ENCODE data around the gene BCOR.

Gene BCOR

GRCh38 chrX:40143987-40144386 lies 46.2 kb upstream of the BCOR start:
- Histone ChIP-seq H3K4me1 (ENCODE audit: insufficient read depth, low read length) (peaks cover 35% of the 10 kb centered on the region), H3K4me2 (ENCODE audit: insufficient read depth, low read length) (no peak overlapping the region), H3K79me2 (ENCODE audit: insufficient read depth, low read length) (peaks cover 64% of the 10 kb centered on the region), H3K9ac (ENCODE audit: low read depth, low read length) (no peak overlapping the region), H2AFZ (ENCODE audit: low read depth, low read length) (no peak overlapping the region), H3K9me3 (ENCODE audit: insufficient read depth, low read length, severe bottlenecking) (no peaks in the 10 kb centered on the region), H4K20me1 (ENCODE audit: insufficient read depth, low read length) (no peaks in the 10 kb centered on the region; the same call in 1 of the 2 replicates), H3K36me3 (ENCODE audit: insufficient read depth, low read length) (no peaks in the 10 kb centered on the region), H3K27me3 (ENCODE audit: insufficient read depth, low read length, poor library complexity) (no peaks in the 10 kb centered on the region), H3K4me3 (ENCODE audit: low read depth in 1 of 2, low read length in 2 of 2) (no peak overlapping the region), H3K27ac (ENCODE audit: low read length) (no peak overlapping the region)
- DNase-seq (no peak), ATAC-seq (ENCODE audit: insufficient read depth, low read depth) (no peak)
- TF ChIP-seq CTCF (IDR thresholded peaks at IDR 0.05; ENCODE audit: borderline replicate concordance, extremely low read depth, low read length, poor library complexity, severe bottlenecking) (no peak), EZH2 (IDR thresholded peaks at IDR 0.05; ENCODE audit: borderline replicate concordance, low read depth, low read length, severe bottlenecking) (no peak)

GRCh38 chrX:40143001-40143400 lies 45.2 kb upstream of the BCOR start:
- Histone ChIP-seq H3K4me1 (ENCODE audit: insufficient read depth, low read length) (peaks cover 26% of the 10 kb centered on the region), H3K4me2 (ENCODE audit: insufficient read depth, low read length) (no peak overlapping the region), H3K27me3 (ENCODE audit: insufficient read depth, low read length, poor library complexity) (no peaks in the 10 kb centered on the region), H3K9ac (ENCODE audit: low read depth, low read length) (no peak overlapping the region), H3K4me3 (ENCODE audit: low read depth in 1 of 2, low read length in 2 of 2) (no peak overlapping the region), H3K79me2 (ENCODE audit: insufficient read depth, low read length) (peaks cover 72% of the 10 kb centered on the region), H4K20me1 (ENCODE audit: insufficient read depth, low read length) (no peaks in the 10 kb centered on the region; the same call in 1 of the 2 replicates), H3K27ac (ENCODE audit: low read length) (no peak overlapping the region), H3K9me3 (ENCODE audit: insufficient read depth, low read length, severe bottlenecking) (no peaks in the 10 kb centered on the region), H3K36me3 (ENCODE audit: insufficient read depth, low read length) (no peaks in the 10 kb centered on the region), H2AFZ (ENCODE audit: low read depth, low read length) (no peak overlapping the region)
- TF ChIP-seq CTCF (IDR thresholded peaks at IDR 0.05; ENCODE audit: borderline replicate concordance, extremely low read depth, low read length, poor library complexity, severe bottlenecking) (no peak), EZH2 (IDR thresholded peaks at IDR 0.05; ENCODE audit: borderline replicate concordance, low read depth, low read length, severe bottlenecking) (no peak)
- ATAC-seq (ENCODE audit: insufficient read depth, low read depth) (no peak), DNase-seq (no peak)

- DNase-seq = no peak
- no peak for ATAC-seq (ENCODE audit: insufficient read depth, low read depth)
- Histone ChIP-seq H2AFZ (ENCODE audit: low read depth, low read length) (no peak overlapping the region), H3K79me2 (ENCODE audit: insufficient read depth, low read length) (peaks cover 76% of the 10 kb centered on the region), H3K4me1 (ENCODE audit: insufficient read depth, low read length) (peaks cover 22% of the 10 kb centered on the region), H3K4me2 (ENCODE audit: insufficient read depth, low read length) (no peak overlapping the region), H3K4me3 (ENCODE audit: low read depth in 1 of 2, low read length in 2 of 2) (no peak overlapping the region), H3K27ac (ENCODE audit: low read length) (no peak overlapping the region), H4K20me1 (ENCODE audit: insufficient read depth, low read length) (no peaks in the 10 kb centered on the region; the same call in 1 of the 2 replicates), H3K9me3 (ENCODE audit: insufficient read depth, low read length, severe bottlenecking) (no peaks in the 10 kb centered on the region), H3K36me3 (ENCODE audit: insufficient read depth, low read length) (no peaks in the 10 kb centered on the region), H3K9ac (ENCODE audit: low read depth, low read length) (no peak overlapping the region), H3K27me3 (ENCODE audit: insufficient read depth, low read length, poor library complexity) (no peaks in the 10 kb centered on the region)
- TF ChIP-seq EZH2 (IDR thresholded peaks at IDR 0.05; ENCODE audit: borderline replicate concordance, low read depth, low read length, severe bottlenecking) = no peak
- TF ChIP-seq CTCF (IDR thresholded peaks at IDR 0.05; ENCODE audit: borderline replicate concordance, extremely low read depth, low read length, poor library complexity, severe bottlenecking) = no peak
These were observed 44.7 kb upstream of the BCOR start for GRCh38 chrX:40142417-40142816.

Measured in DND-41 (cell line).